GM19351 (cell line): ENCODE measurements around the gene SPOCK1.

Experiments
- ATAC-seq: cut with Tn5 transposase; IDR thresholded peaks from one replicate; pipeline ENCODE4 v1.9.1; 2021; ENCODE audit warnings: mild to moderate bottlenecking, moderate library complexity; ENCODE audit not compliant: unreplicated experiment

Gene SPOCK1

DNA sequence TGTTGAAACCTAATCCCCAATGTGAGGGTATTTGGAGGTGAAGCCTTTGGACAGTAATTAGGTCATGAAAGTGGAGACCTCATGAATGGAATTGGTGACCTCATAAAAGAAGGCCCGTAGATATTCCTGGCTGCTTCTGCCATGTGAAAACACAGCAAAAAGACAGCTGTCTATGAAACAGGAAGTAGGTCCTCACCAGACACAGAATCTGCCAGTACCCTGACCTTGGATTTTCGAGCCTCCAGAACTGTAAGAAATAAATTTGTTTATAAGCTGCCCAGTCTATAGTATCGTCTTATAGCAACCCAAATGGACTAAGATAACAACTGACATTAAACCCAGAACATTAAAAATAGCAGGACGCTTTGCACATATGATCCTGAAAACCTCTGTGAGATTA is 371.1 kb downstream of the SPOCK1 start:
- no peak for ATAC-seq

DNA sequence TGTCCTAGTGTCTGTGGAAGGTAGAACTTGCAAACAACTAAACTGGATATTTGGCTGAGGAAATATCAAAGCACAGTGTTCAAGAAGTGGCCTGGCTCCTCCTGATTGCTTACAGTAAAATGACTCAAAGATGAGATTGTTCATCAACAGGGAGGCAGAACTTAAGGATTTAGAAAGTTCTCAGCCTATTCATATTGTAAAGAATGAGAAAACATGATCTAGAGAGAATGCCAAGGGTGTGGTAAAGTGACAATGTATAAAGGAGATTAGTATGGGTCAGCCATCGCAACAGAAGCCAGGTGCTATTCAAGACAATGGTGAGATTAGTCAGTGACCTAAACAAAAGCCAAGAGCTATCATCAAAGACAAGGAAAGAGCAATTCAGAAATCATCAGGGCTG is 372.3 kb downstream of the SPOCK1 start:
- ATAC-seq, result no peak

- no peak for ATAC-seq
Measured at GRCh38 chr5:137122558-137122957, 376.6 kb downstream of the SPOCK1 start.

- ATAC-seq, result no peak
Measured at GRCh38 chr5:137122075-137122474, 377.1 kb downstream of the SPOCK1 start.

DNA sequence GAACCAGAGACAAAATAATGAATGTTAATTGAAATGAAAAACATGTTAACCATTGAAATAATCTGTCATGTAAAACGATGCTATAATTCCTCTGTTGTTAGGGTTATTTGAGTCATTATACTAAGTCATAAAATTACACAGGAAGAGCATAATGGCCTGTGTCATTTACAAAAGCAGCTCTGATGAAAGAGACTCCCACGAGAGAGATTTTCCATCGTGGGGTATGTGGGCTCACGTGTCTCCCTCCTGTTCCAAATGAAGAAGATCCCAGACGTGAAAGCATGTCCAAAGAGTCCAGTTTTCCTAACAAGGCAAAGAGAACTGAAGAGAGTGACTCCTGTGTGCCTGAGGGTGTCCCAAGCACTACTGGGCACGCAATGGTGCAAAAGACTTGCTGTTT is 379.8 kb downstream of the SPOCK1 start:
- no peak for ATAC-seq

GRCh38 chr5:137118629-137119028 is 380.5 kb downstream of the SPOCK1 start:
- no peak for ATAC-seq

DNA sequence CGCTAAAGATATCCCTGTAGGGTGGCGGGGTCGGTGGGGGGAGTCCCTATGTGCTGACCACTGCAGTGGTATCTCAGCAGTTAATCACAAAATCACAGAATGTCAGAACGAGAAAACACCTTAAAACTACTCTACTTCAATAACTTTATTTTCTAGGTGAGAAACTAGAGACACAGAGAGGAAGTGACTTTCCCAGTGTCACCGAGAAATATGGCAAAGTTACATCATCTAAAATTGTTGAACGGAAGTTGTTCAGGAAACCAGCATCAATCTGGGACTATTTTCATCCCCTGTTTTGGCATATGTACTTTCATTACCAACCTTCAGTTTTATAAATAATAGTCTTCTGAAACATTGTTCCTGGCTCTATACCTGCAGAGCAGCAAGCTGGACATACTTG is 384.0 kb downstream of the SPOCK1 start:
- ATAC-seq, result no peak

GRCh38 chr5:137114529-137114928 is 384.6 kb downstream of the SPOCK1 start:
- ATAC-seq, result no peak

GRCh38 chr5:137113939-137114338 is 385.2 kb downstream of the SPOCK1 start:
- peak; percentile 55 for ATAC-seq

GRCh38 chr5:137113161-137113560 is 386.0 kb downstream of the SPOCK1 start:
- ATAC-seq, result no peak

DNA sequence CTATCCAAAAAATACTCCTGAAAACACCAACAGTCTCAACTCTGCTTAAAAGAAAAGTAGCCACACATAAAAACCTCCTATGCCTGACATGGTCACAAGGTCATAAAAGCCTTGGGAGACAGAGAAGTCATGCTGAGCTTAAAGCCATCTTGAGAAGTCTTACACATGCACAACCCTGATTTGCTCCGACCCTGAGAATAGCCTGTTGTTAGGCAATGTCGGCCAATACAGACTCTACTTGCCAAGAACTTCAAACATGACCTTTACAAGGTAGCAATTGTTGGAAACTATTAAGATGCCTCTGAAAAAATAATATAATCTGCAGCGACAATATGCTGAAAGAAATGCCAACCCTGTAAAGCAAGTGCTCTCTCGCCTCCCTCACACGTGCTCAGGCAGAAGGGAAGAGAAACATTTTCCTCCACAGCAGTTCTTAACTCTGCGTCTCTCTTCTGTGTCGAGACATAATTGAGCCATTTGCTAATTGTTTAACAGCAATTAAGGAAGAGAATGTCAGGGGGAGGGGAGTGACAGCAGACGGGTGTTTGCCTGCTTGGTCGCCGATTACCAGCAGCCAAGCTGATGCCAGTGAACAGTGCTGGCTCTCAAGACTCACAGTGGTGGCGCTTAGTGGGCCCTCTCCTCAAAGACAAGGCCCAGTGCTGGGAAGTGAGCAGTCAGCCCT is 393.6 kb downstream of the SPOCK1 start:
- no peak for ATAC-seq

DNA sequence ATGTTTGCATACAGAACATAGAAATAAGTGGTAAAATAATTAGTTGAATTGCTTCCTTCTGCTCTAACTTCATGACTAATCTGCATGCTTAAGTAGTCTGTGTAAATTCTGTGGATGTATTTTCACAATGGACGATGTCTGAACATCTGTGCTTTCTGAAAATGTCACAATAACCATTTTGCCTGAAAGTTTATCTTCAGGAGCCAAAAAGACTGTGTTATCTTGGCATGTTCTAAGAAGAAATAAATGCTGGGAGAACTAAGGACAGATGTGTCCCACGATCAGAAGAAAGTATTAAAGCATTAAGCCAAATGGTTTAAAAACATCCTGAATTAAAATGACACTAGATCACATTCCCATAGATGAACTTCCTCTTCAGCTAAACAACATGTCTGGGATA is 397.6 kb downstream of the SPOCK1 start:
- ATAC-seq, result no peak

- ATAC-seq, result no peak
Measured at GRCh38 chr5:137099651-137100050, 399.5 kb downstream of the SPOCK1 start.

GRCh38 chr5:137098663-137099062 is 400.5 kb downstream of the SPOCK1 start:
- no peak for ATAC-seq

DNA sequence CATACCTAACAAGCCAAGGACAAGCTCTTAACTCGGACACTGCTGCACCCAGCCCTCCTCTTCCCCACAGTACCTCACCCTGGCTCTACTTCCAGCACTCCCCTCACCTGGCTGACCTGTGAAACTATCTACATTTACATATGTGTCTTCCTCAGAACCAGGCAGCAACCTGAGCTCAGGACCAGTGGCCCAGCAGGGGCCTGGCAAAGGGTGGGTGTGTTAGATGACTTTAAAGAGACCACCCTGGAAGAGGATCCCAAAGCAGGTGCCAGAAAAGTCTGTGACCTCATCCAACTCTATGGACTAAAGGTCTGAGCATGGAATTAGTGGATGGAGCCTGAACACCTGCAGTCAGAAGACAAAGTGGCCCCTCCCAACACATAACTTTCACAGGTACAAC is 400.9 kb downstream of the SPOCK1 start:
- ATAC-seq, result no peak

DNA sequence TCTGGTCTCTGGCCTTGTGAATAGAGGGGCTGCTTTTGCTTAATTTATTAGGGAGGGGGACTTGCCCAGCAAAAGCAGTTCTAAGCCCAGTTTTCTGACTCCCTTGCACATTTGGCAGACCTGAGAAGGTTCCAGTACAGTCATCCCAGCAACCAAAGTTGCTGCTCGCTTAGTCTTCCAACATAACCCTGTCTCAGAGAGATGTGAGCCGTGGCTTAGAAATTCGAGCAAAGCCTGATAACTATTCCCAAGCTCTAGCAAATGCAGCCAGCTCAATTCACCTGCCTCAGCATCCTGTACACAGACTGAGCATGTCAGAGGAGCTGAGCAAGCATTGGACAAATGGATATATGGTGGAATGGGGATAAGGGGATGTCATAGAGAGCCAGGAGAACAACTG is 401.9 kb downstream of the SPOCK1 start:
- no peak for ATAC-seq

DNA sequence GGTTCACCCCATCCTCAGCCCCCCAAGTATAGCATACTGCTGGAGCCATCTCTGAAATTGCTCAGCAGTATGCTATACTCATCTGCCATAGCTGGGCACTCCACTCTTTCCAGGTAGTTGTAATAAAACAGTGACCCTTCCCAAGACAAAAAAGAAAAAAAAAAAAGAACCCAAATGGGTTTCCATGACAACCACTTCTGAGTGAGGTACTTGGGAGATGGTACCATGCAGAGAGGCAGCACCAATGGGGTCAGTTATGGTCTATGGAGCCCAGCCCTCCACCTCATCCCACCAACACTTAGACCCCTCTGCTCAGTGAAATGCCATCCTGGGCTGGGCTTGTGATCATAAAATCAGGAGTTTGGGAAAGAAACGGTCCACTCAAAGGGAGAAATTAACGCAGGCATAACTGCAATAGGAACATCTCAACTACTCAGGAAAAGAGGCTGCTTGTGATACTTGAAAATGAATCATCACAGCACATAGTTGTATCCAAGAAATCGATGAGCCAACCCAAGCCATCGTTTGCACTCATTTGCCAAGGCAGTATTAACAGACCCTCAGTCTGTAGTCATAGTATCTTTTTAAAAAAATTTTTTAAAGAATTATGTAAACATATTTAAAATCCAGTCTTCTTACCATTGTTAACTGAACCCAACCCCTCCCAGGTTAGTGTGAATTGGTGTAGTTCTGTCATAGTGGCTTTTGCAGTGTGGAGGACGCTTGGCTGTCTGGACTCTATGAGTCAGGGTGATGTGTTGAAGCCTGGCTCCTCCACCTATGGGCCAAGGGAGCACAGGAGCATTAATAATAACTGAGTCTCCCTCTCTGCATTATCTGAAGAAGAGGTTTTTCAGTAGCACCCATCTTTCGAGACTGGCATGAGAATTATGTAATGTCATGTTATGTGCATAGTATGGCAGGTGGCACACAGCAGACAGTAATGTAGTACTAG is 402.7 kb downstream of the SPOCK1 start:
- ATAC-seq, result no peak

- no peak for ATAC-seq
Measured at GRCh38 chr5:137095597-137095996, 403.5 kb downstream of the SPOCK1 start.

- ATAC-seq, result no peak
Measured at GRCh38 chr5:137092831-137093230, 406.3 kb downstream of the SPOCK1 start.

GRCh38 chr5:137091472-137091871 is 407.7 kb downstream of the SPOCK1 start:
- ATAC-seq, result no peak

GRCh38 chr5:137090721-137091120 is 408.4 kb downstream of the SPOCK1 start:
- ATAC-seq, result no peak

DNA sequence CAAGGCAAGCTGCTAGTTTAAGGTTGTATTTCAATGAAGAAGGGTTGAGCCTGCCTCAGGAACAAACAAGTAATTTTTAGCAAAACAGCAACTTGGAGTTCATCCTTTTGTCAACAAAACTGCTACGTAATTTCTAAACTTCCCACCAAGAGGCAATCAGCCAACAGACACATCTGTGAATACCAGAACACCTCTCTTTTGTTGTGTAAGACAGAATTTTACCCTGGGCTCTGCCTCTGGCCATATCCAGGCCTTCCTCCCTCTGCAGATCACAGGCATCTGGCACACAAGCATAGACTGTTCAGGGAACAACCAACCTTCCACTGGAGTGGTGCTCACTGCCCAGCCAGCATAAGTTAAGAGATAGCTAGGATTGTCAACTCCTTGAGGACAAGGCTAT is 409.0 kb downstream of the SPOCK1 start:
- ATAC-seq, result no peak
